Fibroblast of pulmonary artery (primary cell): ENCODE data around the gene ZNF423.

Source experiments
- DNase-seq: peaks from one replicate; pipeline ENCODE4 v3.0.0-alpha.2; 2010; ENCODE audit warnings: low read depth
- H3K4me3 ChIP-seq: replicated peaks from 2 replicates; pipeline ENCODE4 v1.5.1; 2011; ENCODE audit warnings: low read depth, mild to moderate bottlenecking, control low read depth, low read length, moderate library complexity
- CTCF ChIP-seq: IDR thresholded peaks from 2 replicates; pipeline ENCODE4 v1.5.1; 2011; ENCODE audit warnings: mild to moderate bottlenecking, control low read depth, low read length, inconsistent platforms; ENCODE audit errors: missing control alignments

The ZNF423 gene

GRCh38 chr16:49766225-49766624, 89.7 kb downstream of the ZNF423 start:
- H3K4me3 ChIP-seq: no peak overlapping the region
- peak; percentile 42 for DNase-seq
- TF ChIP-seq CTCF: no peak

DNA sequence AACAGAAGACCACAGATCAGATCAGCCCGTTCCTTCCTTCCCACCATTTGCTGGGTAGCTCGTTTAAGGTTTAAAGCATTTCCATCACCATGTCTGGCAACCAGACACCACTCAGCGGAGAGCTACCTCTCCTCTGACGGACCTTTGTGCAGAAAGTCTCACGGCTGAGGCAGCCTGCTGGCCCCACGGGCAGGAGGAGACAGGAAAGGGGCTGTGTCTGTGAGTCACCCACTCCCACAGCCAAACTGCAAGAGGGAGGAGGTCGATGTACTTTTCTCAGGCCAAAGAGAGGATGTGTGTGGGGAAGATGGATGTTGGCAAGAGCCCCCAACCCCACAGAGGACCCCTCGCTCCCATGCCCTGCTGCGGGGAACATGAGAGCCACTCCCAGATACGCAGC, 92.1 kb downstream of the ZNF423 start:
- H3K4me3 ChIP-seq: no peak overlapping the region
- peak; percentile 66 for DNase-seq
- TF ChIP-seq CTCF: no peak

GRCh38 chr16:49760815-49761214, 95.1 kb downstream of the ZNF423 start:
- no peak overlapping the region for H3K4me3 ChIP-seq
- no peak for DNase-seq
- no peak for TF ChIP-seq CTCF

DNA sequence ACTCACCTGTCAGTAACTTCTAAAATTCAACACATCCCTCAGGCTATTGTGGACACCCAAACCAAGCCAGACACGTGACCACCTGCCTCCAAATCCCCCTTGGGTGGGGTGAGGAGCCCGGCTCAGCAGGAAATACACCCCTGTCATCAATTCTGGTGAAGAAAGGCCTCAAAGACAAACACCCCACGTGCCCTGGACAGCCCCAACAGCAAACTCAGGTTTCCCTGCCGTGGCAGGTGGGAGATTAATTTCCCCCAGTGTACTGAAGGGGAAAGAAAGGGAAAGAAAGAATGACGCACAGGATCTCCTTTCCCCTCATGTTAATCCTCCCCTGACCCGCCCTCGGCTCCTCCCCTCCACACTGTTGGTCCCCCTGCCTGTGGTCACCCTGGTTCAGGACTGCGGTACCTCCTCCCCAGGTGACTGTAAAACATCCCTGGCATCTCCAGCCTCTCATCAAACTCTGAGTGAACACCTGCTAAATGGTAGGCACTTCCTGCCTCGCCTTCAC, 98.3 kb downstream of the ZNF423 start:
- H3K4me3 ChIP-seq: no peak overlapping the region
- TF ChIP-seq CTCF: no peak
- DNase-seq: no peak

GRCh38 chr16:49756775-49757558, 98.9 kb downstream of the ZNF423 start:
- peak; percentile 71 for DNase-seq
- H3K4me3 ChIP-seq: no peak overlapping the region
- no peak for TF ChIP-seq CTCF

DNA sequence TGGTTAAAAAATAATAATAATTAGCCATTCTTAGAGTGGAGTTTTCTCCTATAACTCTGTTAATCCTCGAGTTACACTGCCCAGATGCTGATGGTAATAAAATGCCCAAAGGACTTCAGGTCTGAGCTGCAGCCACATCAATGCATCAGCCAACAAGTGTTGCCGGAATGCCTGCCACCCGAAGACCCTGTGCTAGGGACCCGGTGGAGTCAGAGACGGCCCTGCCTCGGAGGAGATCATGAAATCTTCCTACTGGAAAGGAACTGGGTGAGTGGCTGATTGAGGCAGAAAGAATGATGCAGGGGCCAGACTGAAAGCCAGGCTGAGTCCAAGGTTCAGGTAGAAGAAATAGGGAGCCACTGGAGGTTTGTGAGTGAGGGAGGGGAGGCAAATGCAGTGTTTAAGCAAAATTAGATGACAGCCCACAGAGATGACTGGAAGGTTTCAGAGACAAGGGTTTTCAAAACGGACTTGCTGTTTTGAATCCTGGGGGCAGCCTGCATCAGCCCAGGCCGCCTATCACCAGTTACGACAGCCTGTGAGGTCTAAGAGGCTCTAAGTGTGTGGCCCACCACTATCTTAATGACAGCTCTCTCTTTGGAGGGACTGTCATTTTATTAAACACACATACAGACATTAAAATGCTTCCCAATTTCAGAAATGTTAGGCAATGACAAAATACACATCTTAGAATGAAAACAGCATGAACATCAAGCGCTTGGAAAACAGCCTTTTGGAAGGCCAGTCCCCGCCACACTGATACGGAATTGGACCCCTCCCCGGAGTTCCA, 100.0 kb downstream of the ZNF423 start:
- no peak overlapping the region for H3K4me3 ChIP-seq
- TF ChIP-seq CTCF: no peak
- no peak for DNase-seq
